Esophagus squamous epithelium (tissue), 4 donors: ENCODE measurements around the gene DPYSL5.

Experiments used
- CTCF ChIP-seq, 6 experiments: fragments of 450-650 bp in 4 of 6; fragments of 200-600 bp in 2 of 6; sonication (generic) in 2 of 6; IDR thresholded peaks; one replicate each; pipeline ENCODE4 v1.5.1; 2016 to 2019; ENCODE audit warnings: antibody characterized with exemption in 6 of 6, mild to moderate bottlenecking in 4 of 6, moderate library complexity in 4 of 6
- POLR2A ChIP-seq, 4 donors: fragments of 450-650 bp; IDR thresholded peaks; one replicate each; pipeline ENCODE4 v1.6.1; 2017; ENCODE audit warnings: antibody characterized with exemption in 4 of 4, mild to moderate bottlenecking in 4 of 4, moderate library complexity in 3 of 4

- TF ChIP-seq CTCF (IDR thresholded peaks at IDR 0.05) (no peak), POLR2A (IDR thresholded peaks at IDR 0.05) (no peak)
Observed at GRCh38 chr2:26859622-26860021, 11.7 kb downstream of the DPYSL5 start.
